ENCODE measurements around the gene VPS8.

VPS8 gene

DNA sequence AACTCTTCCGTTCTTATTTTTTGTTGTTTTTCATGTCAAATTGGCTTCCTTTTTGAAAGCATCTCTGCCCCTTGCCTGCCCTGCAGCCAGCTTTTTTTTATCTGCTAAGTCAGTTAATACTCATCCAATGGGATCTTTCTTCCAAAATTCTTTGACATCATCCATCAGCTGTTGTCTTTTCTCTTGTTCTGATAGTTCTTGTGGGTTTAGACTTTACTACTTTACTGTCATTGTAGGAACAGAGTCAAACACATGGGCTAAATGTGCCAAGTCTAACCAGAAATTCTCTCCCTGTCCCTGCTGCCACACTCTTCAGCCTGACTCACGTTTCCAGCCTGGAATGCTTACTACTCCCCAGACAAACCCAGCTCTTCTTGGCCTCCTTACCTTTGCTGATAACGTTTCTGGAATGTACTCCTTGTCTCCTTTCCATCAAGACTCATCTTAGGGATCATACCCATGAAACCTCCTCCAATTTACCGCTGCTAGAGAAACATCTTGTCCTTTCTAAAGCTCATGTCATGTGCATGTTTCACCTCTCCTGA, 10.7 kb upstream of the VPS8 start:
- H3K27ac ChIP-seq (ENCODE audit: extremely low read depth, low read depth, low read length) = no peak overlapping the region
- no peak overlapping the region for H3K4me3 ChIP-seq (ENCODE audit: low read depth, low read length)
- H3K4me1 ChIP-seq (ENCODE audit: control insufficient read depth, insufficient read depth, low read length) = peaks cover 5% of the 10 kb centered on the region
- ChIA-PET POLR2A (no interaction called here), CTCF (interaction anchor here (0.5 to 3.7 kb wide), 6 partner anchors 9 to 332 kb away, joined by 3 to 19 read pairs (median 3); no protein-coding TSS in a partner anchor)
- H3K9me3 ChIP-seq (ENCODE audit: control insufficient read depth, insufficient read depth, low read depth, low read length) = no peaks in the 10 kb centered on the region
- no peaks in the 10 kb centered on the region for H3K36me3 ChIP-seq (ENCODE audit: control insufficient read depth in 2 of 2, insufficient read depth in 1 of 2, low read length in 2 of 2)
- TF ChIP-seq REPIN1 (tag by site-specific recombination; IDR thresholded peaks at IDR 0.05; ENCODE audit: low read depth) (no peak), YY1 (tag by site-specific recombination; IDR thresholded peaks at IDR 0.05) (no peak), KLF7 (tag by site-specific recombination; IDR thresholded peaks at IDR 0.05; ENCODE audit: borderline replicate concordance) (no peak), ZNF157 (tag by site-specific recombination; IDR thresholded peaks at IDR 0.05) (no peak), ZSCAN30 (tag by site-specific recombination; IDR thresholded peaks at IDR 0.05) (no peak), ZNF140 (tag by site-specific recombination; IDR thresholded peaks at IDR 0.05) (no peak), ZBTB8A (tag by site-specific recombination; IDR thresholded peaks at IDR 0.05) (no peak), KLF9 (tag by site-specific recombination; IDR thresholded peaks at IDR 0.05; ENCODE audit: low read depth) (no peak), MZF1 (tag by site-specific recombination; IDR thresholded peaks at IDR 0.05; ENCODE audit: borderline replicate concordance) (no peak), ZIC2 (tag by site-specific recombination; IDR thresholded peaks at IDR 0.05) (no peak)
- TF ChIP-seq, protein P1, sequence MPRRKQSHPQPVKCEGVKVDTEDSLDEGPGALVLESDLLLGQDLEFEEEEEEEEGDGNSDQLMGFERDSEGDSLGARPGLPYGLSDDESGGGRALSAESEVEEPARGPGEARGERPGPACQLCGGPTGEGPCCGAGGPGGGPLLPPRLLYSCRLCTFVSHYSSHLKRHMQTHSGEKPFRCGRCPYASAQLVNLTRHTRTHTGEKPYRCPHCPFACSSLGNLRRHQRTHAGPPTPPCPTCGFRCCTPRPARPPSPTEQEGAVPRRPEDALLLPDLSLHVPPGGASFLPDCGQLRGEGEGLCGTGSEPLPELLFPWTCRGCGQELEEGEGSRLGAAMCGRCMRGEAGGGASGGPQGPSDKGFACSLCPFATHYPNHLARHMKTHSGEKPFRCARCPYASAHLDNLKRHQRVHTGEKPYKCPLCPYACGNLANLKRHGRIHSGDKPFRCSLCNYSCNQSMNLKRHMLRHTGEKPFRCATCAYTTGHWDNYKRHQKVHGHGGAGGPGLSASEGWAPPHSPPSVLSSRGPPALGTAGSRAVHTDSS (tag by site-specific recombination; IDR thresholded peaks at IDR 0.05) = no peak

DNA sequence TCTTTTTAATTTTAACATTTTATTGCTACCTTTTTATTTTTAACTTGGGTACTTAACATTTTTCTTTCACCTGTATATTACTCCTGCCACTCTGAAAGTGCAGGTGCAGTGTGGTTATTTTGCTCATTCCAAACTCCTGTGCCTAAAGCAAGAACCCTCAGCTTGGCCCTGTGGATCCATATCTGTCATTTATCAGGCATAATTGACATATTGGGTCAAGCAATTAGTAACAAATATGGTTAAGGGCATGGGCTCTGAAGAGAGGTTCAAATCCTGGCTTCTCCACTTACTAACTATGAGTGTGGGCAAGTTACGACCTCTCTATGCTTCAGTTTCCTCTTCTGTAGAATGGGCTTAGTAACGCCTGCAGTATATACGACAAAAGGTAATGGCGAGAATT, 9.8 kb upstream of the VPS8 start:
- CTCF ChIA-PET = interaction anchor here (1.3 to 3.7 kb wide), 4 partner anchors 13 to 24 kb away, joined by 3 to 19 read pairs (median 10); no protein-coding TSS in a partner anchor
- POLR2A ChIA-PET = no interaction called here
- Histone ChIP-seq H3K36me3 (ENCODE audit: control insufficient read depth in 2 of 2, insufficient read depth in 1 of 2, low read length in 2 of 2) (no peaks in the 10 kb centered on the region), H3K27ac (ENCODE audit: extremely low read depth, low read depth, low read length) (no peak overlapping the region), H3K4me3 (ENCODE audit: low read depth, low read length) (no peak overlapping the region), H3K9me3 (ENCODE audit: control insufficient read depth, insufficient read depth, low read depth, low read length) (no peaks in the 10 kb centered on the region), H3K4me1 (ENCODE audit: control insufficient read depth, insufficient read depth, low read length) (peaks cover 5% of the 10 kb centered on the region)
- no peak for TF ChIP-seq ZNF768 (tag by site-specific recombination; IDR thresholded peaks at IDR 0.05)
- TF ChIP-seq ZNF558 (tag by site-specific recombination; IDR thresholded peaks at IDR 0.05) = peak; percentile 91
- no peak for TF ChIP-seq ZNF501 (tag by site-specific recombination; IDR thresholded peaks at IDR 0.05)

DNA sequence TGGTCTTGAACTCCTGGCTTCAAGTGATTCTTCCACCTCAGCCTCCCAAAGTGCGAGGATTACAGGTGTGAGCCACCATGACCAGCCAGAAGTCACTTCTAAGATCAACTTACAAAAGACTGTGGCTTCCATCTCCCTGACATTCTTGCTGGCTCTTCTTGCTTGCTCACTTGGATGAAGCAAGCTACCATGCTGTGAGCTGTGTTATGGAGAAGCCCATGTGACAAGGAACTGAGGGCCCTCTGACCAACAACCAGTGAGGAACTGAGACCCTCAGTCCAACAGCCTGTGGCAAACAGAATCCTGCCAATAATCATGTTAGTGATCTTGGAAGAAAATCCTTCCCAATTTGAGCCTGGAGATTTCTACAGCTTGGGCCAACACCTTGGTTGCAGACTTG, 7.2 kb upstream of the VPS8 start:
- Histone ChIP-seq H3K4me3 (ENCODE audit: low read depth, low read length) (no peak overlapping the region), H3K4me1 (ENCODE audit: control insufficient read depth, insufficient read depth, low read length) (peaks cover 5% of the 10 kb centered on the region), H3K36me3 (ENCODE audit: control insufficient read depth in 2 of 2, insufficient read depth in 1 of 2, low read length in 2 of 2) (no peaks in the 10 kb centered on the region), H3K27ac (ENCODE audit: extremely low read depth, low read depth, low read length) (no peak overlapping the region), H3K9me3 (ENCODE audit: control insufficient read depth, insufficient read depth, low read depth, low read length) (no peaks in the 10 kb centered on the region)
- CTCF ChIA-PET = interaction anchor here (0.6 to 3.7 kb wide), 4 partner anchors 10 to 340 kb away, joined by 3 to 19 read pairs (median 10); no protein-coding TSS in a partner anchor
- POLR2A ChIA-PET = no interaction called here
- TF ChIP-seq ZNF335 (tag by site-specific recombination; conservative IDR thresholded peaks at IDR 0.05) (no peak), ZNF239 (tag by site-specific recombination; IDR thresholded peaks at IDR 0.05) (no peak), KLF7 (tag by site-specific recombination; IDR thresholded peaks at IDR 0.05; ENCODE audit: borderline replicate concordance) (no peak), ZNF473 (tag by site-specific recombination; IDR thresholded peaks at IDR 0.05) (no peak), ZNF114 (tag by site-specific recombination; IDR thresholded peaks at IDR 0.05) (no peak), ZNF184 (tag by site-specific recombination; IDR thresholded peaks at IDR 0.05) (no peak), ZNF433 (tag by site-specific recombination; IDR thresholded peaks at IDR 0.05; ENCODE audit: low read depth) (no peak), KLF10 (tag by site-specific recombination; IDR thresholded peaks at IDR 0.05) (no peak), SP2 (tag by site-specific recombination; IDR thresholded peaks at IDR 0.05) (no peak), ZNF571 (tag by site-specific recombination; IDR thresholded peaks at IDR 0.05) (no peak)
- TF ChIP-seq, protein P2, sequence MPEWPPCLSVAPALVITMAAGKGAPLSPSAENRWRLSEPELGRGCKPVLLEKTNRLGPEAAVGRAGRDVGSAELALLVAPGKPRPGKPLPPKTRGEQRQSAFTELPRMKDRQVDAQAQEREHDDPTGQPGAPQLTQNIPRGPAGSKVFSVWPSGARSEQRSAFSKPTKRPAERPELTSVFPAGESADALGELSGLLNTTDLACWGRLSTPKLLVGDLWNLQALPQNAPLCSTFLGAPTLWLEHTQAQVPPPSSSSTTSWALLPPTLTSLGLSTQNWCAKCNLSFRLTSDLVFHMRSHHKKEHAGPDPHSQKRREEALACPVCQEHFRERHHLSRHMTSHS (tag by site-specific recombination; IDR thresholded peaks at IDR 0.05) = no peak
- TF ChIP-seq, protein P3, sequence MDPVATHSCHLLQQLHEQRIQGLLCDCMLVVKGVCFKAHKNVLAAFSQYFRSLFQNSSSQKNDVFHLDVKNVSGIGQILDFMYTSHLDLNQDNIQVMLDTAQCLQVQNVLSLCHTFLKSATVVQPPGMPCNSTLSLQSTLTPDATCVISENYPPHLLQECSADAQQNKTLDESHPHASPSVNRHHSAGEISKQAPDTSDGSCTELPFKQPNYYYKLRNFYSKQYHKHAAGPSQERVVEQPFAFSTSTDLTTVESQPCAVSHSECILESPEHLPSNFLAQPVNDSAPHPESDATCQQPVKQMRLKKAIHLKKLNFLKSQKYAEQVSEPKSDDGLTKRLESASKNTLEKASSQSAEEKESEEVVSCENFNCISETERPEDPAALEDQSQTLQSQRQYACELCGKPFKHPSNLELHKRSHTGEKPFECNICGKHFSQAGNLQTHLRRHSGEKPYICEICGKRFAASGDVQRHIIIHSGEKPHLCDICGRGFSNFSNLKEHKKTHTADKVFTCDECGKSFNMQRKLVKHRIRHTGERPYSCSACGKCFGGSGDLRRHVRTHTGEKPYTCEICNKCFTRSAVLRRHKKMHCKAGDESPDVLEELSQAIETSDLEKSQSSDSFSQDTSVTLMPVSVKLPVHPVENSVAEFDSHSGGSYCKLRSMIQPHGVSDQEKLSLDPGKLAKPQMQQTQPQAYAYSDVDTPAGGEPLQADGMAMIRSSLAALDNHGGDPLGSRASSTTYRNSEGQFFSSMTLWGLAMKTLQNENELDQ (tag by site-specific recombination; IDR thresholded peaks at IDR 0.05; ENCODE audit: low read depth) = no peak

Measured in HEK293 (cell line).